C4-2B (cell line): ENCODE data around the gene G6PC2.

Source experiments
- H3K27ac ChIP-seq: fragments of 450-650 bp; 2 replicates; pipeline ENCODE4 v1.5.1; 2017
- ZFX ChIP-seq: fragments of 450-650 bp; IDR thresholded peaks from 2 replicates; pipeline ENCODE4 v1.6.1; 2017
- TF ChIP-seq, protein P1 (sequence below): fragments of 450-650 bp; conservative IDR thresholded peaks from 2 replicates; pipeline ENCODE4 v1.5.1; 2017; ENCODE audit warnings: mild to moderate bottlenecking

Gene G6PC2

DNA sequence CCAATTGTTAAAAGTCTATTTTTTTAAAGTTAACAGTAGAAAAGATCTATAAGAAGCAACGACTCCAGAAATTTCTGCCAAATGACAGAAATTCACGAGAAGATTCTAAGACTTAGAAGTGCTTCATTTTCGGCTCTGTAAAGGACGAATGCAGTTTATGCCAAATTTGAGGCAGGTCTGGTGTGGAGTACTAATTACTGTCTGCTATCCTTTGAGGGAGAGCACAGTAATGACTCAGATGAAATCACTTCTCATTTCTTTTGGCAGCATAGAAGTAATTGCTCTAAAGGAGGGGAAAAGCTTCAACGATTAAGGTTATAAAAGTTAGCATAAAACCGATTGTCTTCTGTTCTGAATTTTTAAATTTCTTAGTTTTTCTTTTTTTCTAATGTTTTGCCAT lies 11.4 kb downstream of the G6PC2 start:
- H3K27ac ChIP-seq, result no peak overlapping the region
- TF ChIP-seq, protein P1, sequence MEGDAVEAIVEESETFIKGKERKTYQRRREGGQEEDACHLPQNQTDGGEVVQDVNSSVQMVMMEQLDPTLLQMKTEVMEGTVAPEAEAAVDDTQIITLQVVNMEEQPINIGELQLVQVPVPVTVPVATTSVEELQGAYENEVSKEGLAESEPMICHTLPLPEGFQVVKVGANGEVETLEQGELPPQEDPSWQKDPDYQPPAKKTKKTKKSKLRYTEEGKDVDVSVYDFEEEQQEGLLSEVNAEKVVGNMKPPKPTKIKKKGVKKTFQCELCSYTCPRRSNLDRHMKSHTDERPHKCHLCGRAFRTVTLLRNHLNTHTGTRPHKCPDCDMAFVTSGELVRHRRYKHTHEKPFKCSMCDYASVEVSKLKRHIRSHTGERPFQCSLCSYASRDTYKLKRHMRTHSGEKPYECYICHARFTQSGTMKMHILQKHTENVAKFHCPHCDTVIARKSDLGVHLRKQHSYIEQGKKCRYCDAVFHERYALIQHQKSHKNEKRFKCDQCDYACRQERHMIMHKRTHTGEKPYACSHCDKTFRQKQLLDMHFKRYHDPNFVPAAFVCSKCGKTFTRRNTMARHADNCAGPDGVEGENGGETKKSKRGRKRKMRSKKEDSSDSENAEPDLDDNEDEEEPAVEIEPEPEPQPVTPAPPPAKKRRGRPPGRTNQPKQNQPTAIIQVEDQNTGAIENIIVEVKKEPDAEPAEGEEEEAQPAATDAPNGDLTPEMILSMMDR, result no peak
- TF ChIP-seq ZFX, result no peak

GRCh38 chr2:168912901-168913369 lies 11.8 kb downstream of the G6PC2 start:
- TF ChIP-seq ZFX, result no peak
- TF ChIP-seq, protein P1, result no peak
- no peak overlapping the region for H3K27ac ChIP-seq

- H3K27ac ChIP-seq, result no peak overlapping the region
- no peak for TF ChIP-seq ZFX
- TF ChIP-seq, protein P1, result no peak
Observed at GRCh38 chr2:168913495-168913894, 12.4 kb downstream of the G6PC2 start.

- no peak overlapping the region for H3K27ac ChIP-seq
- TF ChIP-seq ZFX, result no peak
- TF ChIP-seq, protein P1, result no peak
Observed at GRCh38 chr2:168915441-168916330, 14.6 kb downstream of the G6PC2 start.

- TF ChIP-seq, protein P1, result no peak
- TF ChIP-seq ZFX, result no peak
- no peak overlapping the region for H3K27ac ChIP-seq
Observed at GRCh38 chr2:168916331-168916675, 15.2 kb downstream of the G6PC2 start.

GRCh38 chr2:168920504-168921157 lies 19.5 kb downstream of the G6PC2 start:
- H3K27ac ChIP-seq, result no peak overlapping the region
- TF ChIP-seq, protein P1, result peak; percentile 75
- TF ChIP-seq ZFX, result no peak
